ENCODE data around the gene DGKG. TPM values are rescaled to one million over a fixed set of nuclear protein-coding genes. Genes with fewer than 3 reads are reported as not detected.

DGKG gene
- total and polyA plus RNA-seq, 12 donors: 7.2 to 75.7 (median 41.4) TPM

- peak overlapping the region; percentile 67 to 95 (median 84) for H3K4me3 ChIP-seq
- peak overlapping the region; percentile 60 to 90 (median 84) for H3K27ac ChIP-seq
- ATAC-seq (peak in 4 of 8 donors; percentile 1 to 24 (median 2)), DNase-seq (peak; percentile 26 to 32)
- intact Hi-C loops (cut with DNase I): loop anchor here in 1 of 10 donors (2.0 to 10.0 kb wide), 3 partner anchors 106 to 458 kb away; partner anchors contain the start of genes TBCCD1 and TRA2B
- no peaks in the 10 kb centered on the region for H3K9me3 ChIP-seq
- peaks cover 0 to 60% (median 0%) of the 10 kb centered on the region in 7 donors for H3K27me3 ChIP-seq
- 0 to 1% methylated on average over 68 to 69 of the region's 69 CpGs for WGBS, 2 donors
- TF ChIP-seq CTCF (IDR thresholded peaks at IDR 0.05): no peak
- H3K4me1 ChIP-seq: peaks cover 5 to 34% (median 23%) of the 10 kb centered on the region in 9 donors
- peaks cover 0 to 14% (median 0%) of the 10 kb centered on the region in 9 donors for H3K36me3 ChIP-seq
These were observed 253.7 kb downstream of the DGKG start for GRCh38 chr3:186108106-186108940.

GRCh38 chr3:186107215-186108105 is 254.6 kb downstream of the DGKG start:
- Histone ChIP-seq H3K9me3 (no peaks in the 10 kb centered on the region), H3K27ac (peak overlapping the region in 7 of 10 donors; percentile 79 to 90 (median 84)), H3K36me3 (peaks cover 0 to 14% (median 0%) of the 10 kb centered on the region in 9 donors), H3K4me1 (peaks cover 5 to 34% (median 23%) of the 10 kb centered on the region in 9 donors), H3K27me3 (peaks cover 0 to 51% (median 0%) of the 10 kb centered on the region in 7 donors), H3K4me3 (peak overlapping the region; percentile 67 to 95 (median 84))
- no peak for TF ChIP-seq CTCF (IDR thresholded peaks at IDR 0.05)
- WGBS, 2 donors: 4 to 5% methylated on average over 45 of the region's 45 CpGs
- DNase-seq (peak; percentile 49 to 58), ATAC-seq (peak in 4 of 8 donors; percentile 32 to 45 (median 36))
- intact Hi-C loops (cut with DNase I): loop anchor here in 1 of 10 donors (2.0 to 10.0 kb wide), 3 partner anchors 107 to 459 kb away; partner anchors contain the start of genes TBCCD1 and TRA2B

GRCh38 chr3:186105543-186105942 is 256.5 kb downstream of the DGKG start:
- Histone ChIP-seq H3K36me3 (peaks cover 0 to 14% (median 0%) of the 10 kb centered on the region in 9 donors), H3K4me1 (peaks cover 5 to 25% (median 20%) of the 10 kb centered on the region in 9 donors), H3K27me3 (peaks cover 0 to 32% (median 0%) of the 10 kb centered on the region in 7 donors), H3K27ac (no peak overlapping the region), H3K9me3 (no peaks in the 10 kb centered on the region), H3K4me3 (no peak overlapping the region)
- TF ChIP-seq CTCF (IDR thresholded peaks at IDR 0.05): no peak
- intact Hi-C loops (cut with DNase I): loop anchor here in 1 of 10 donors (10.0 kb wide), 1 partner anchor 109 kb away; no protein-coding TSS in a partner anchor
- no peak for DNase-seq
- ATAC-seq: no peak
- WGBS, 2 donors: 80 to 83% methylated on average over 6 of the region's 6 CpGs

All from heart right ventricle (tissue), 16 donors.